Gastroesophageal sphincter (tissue), 4 donors: ENCODE measurements around the gene TBC1D10A. TPM values are rescaled to one million over a fixed set of nuclear protein-coding genes. Genes with fewer than 3 reads are reported as not detected.

Experiments
- ATAC-seq: fragments of 150-250 bp; one replicate; pipeline ENCODE4 v1.9.1; 2016; ENCODE audit warnings: mild to moderate bottlenecking, moderate library complexity
- H3K27ac ChIP-seq, 4 donors: fragments of 200-600 bp; sonication (generic) in 3 of 4; 1 replicate in 3 of 4; 2 replicates in 1 of 4; pipeline ENCODE4 v1.5.1; 2016 to 2019
- H3K27me3 ChIP-seq: fragments of 200-600 bp; sonication (generic); one replicate; pipeline ENCODE4 v1.5.1; 2019
- H3K36me3 ChIP-seq, 2 donors: fragments of 200-600 bp; sonication (generic); one replicate each; pipeline ENCODE4 v1.5.1; 2019; ENCODE audit warnings: control low read depth in 1 of 2
- H3K4me1 ChIP-seq, 3 donors: fragments of 200-600 bp; sonication (generic); 1 replicate in 2 of 3; 2 replicates in 1 of 3; pipeline ENCODE4 v1.5.1; 2016 to 2019; ENCODE audit warnings: control low read depth in 2 of 3
- H3K4me3 ChIP-seq, 2 donors: fragments of 200-600 bp; sonication (generic); one replicate each; pipeline ENCODE4 v1.5.1; 2019; ENCODE audit warnings: mild to moderate bottlenecking in 1 of 2, moderate library complexity in 1 of 2
- H3K9me3 ChIP-seq, 3 donors: fragments of 200-600 bp; sonication (generic); one replicate each; pipeline ENCODE4 v1.5.1; 2017 to 2019; ENCODE audit warnings: control low read depth in 2 of 3
- CTCF ChIP-seq, 4 experiments: fragments of 200-600 bp in 2 of 4; fragments of 450-650 bp in 2 of 4; sonication (generic) in 1 of 4; IDR thresholded peaks; one replicate each; pipeline ENCODE4 v1.5.1; 2017 to 2019; ENCODE audit warnings: antibody characterized with exemption in 4 of 4, mild to moderate bottlenecking in 2 of 4, moderate library complexity in 2 of 4
- EP300 ChIP-seq: sonication (generic); formaldehyde crosslinking; IDR thresholded peaks from one replicate; pipeline ENCODE4 v1.6.1; 2017; ENCODE audit warnings: antibody characterized with exemption, mild to moderate bottlenecking
- POLR2A ChIP-seq, 2 donors: fragments of 450-650 bp; IDR thresholded peaks; one replicate each; pipeline ENCODE4 v1.6.1; 2017; ENCODE audit warnings: antibody characterized with exemption in 2 of 2, mild to moderate bottlenecking in 2 of 2, moderate library complexity in 1 of 2
- POLR2AphosphoS5 ChIP-seq: sonication (generic); formaldehyde crosslinking; IDR thresholded peaks from one replicate; pipeline ENCODE4 v1.6.1; 2017; ENCODE audit warnings: antibody characterized with exemption
- WGBS, 2 donors: methylation state at CpG; one replicate each; pipeline ENCODE4 v1.1.5; 2018; ENCODE audit warnings: low coverage in 1 of 2; 5-methylcytosine and 5-hydroxymethylcytosine counted together
- total RNA-seq, 4 donors: library from RNA; depleted of rRNA; stranded (reverse); fragments of >200 nt; gene quantifications; one replicate each; pipeline ENCODE4 v1.1.0, GENCODE V29; 2016

The TBC1D10A gene
- total RNA-seq, 4 donors from 2014 or later: 25.3 to 30.8 (median 26.0) TPM

- H3K4me1 ChIP-seq: peaks cover 25 to 85% (median 63%) of the 10 kb centered on the region in 3 donors
- ATAC-seq: peak; percentile 39
- H3K9me3 ChIP-seq: no peaks in the 10 kb centered on the region
- peaks cover 0 to 62% of the 10 kb centered on the region in 2 donors for H3K36me3 ChIP-seq
- WGBS, 2 donors: 39% methylated on average over 5 of the region's 5 CpGs; no CpG with 5 or more reads in 1 of the 2 donors
- no peak overlapping the region for H3K4me3 ChIP-seq
- H3K27me3 ChIP-seq: no peaks in the 10 kb centered on the region
- TF ChIP-seq POLR2A (IDR thresholded peaks at IDR 0.05) (no peak), POLR2AphosphoS5 (peak; percentile 34)
- peak overlapping the region; percentile 47 to 93 (median 78) for H3K27ac ChIP-seq
Measured at GRCh38 chr22:30302810-30303138, 24.0 kb downstream of the TBC1D10A start.

GRCh38 chr22:30301995-30302809 lies 24.5 kb downstream of the TBC1D10A start:
- TF ChIP-seq POLR2AphosphoS5 (peak; percentile 54), CTCF (IDR thresholded peaks at IDR 0.05) (no peak)
- Histone ChIP-seq H3K9me3 (no peaks in the 10 kb centered on the region), H3K36me3 (peaks cover 0 to 68% of the 10 kb centered on the region in 2 donors), H3K4me3 (no peak overlapping the region), H3K4me1 (peaks cover 25 to 79% (median 63%) of the 10 kb centered on the region in 3 donors), H3K27ac (peak overlapping the region; percentile 36 to 93 (median 78)), H3K27me3 (no peaks in the 10 kb centered on the region)
- peak; percentile 64 for ATAC-seq
- 40% methylated on average over 1 of the region's 9 CpGs; no CpG with 5 or more reads in 1 of the 2 donors for WGBS, 2 donors

GRCh38 chr22:30299322-30299721 lies 27.4 kb downstream of the TBC1D10A start:
- Histone ChIP-seq H3K36me3 (peaks cover 0 to 96% of the 10 kb centered on the region in 2 donors), H3K27ac (peak overlapping the region in 3 of 4 donors; percentile 35 to 58 (median 41)), H3K4me1 (peaks cover 10 to 50% (median 35%) of the 10 kb centered on the region in 3 donors), H3K4me3 (no peak overlapping the region), H3K27me3 (no peaks in the 10 kb centered on the region), H3K9me3 (no peaks in the 10 kb centered on the region)
- 91% methylated on average over 10 of the region's 13 CpGs; no CpG with 5 or more reads in 1 of the 2 donors for WGBS, 2 donors
- TF ChIP-seq CTCF (IDR thresholded peaks at IDR 0.05): no peak
- TF ChIP-seq POLR2A (IDR thresholded peaks at IDR 0.05): no peak
- TF ChIP-seq POLR2AphosphoS5: no peak
- no peak for TF ChIP-seq EP300
- ATAC-seq: no peak

- no peak for TF ChIP-seq POLR2A (IDR thresholded peaks at IDR 0.05)
- TF ChIP-seq POLR2AphosphoS5: no peak
- no peak for TF ChIP-seq EP300
- no peak for TF ChIP-seq CTCF (IDR thresholded peaks at IDR 0.05)
- 100% methylated on average over 2 of the region's 9 CpGs; no CpG with 5 or more reads in 1 of the 2 donors for WGBS, 2 donors
- H3K9me3 ChIP-seq: no peaks in the 10 kb centered on the region
- H3K4me1 ChIP-seq: peaks cover 0 to 38% (median 23%) of the 10 kb centered on the region in 3 donors
- H3K36me3 ChIP-seq: peaks cover 0 to 100% of the 10 kb centered on the region in 2 donors
- no peak for ATAC-seq
- H3K4me3 ChIP-seq: no peak overlapping the region
- H3K27me3 ChIP-seq: no peaks in the 10 kb centered on the region
- H3K27ac ChIP-seq: peak overlapping the region in 2 of 4 donors; percentile 35 to 58
Measured at GRCh38 chr22:30297991-30298701, 28.6 kb downstream of the TBC1D10A start.

- WGBS, 2 donors: 78 to 92% methylated on average over 2 to 7 of the region's 11 CpGs
- H3K4me1 ChIP-seq: peaks cover 0 to 34% (median 18%) of the 10 kb centered on the region in 3 donors
- no peak for ATAC-seq
- peaks cover 0 to 100% of the 10 kb centered on the region in 2 donors for H3K36me3 ChIP-seq
- TF ChIP-seq POLR2AphosphoS5: no peak
- TF ChIP-seq CTCF (IDR thresholded peaks at IDR 0.05): no peak
- no peak for TF ChIP-seq POLR2A (IDR thresholded peaks at IDR 0.05)
- no peak for TF ChIP-seq EP300
- H3K27me3 ChIP-seq: no peaks in the 10 kb centered on the region
- H3K9me3 ChIP-seq: no peaks in the 10 kb centered on the region
- H3K27ac ChIP-seq: no peak overlapping the region
- H3K4me3 ChIP-seq: no peak overlapping the region
Measured at GRCh38 chr22:30297276-30297990, 29.3 kb downstream of the TBC1D10A start.
